Measurements from ENCODE around the gene PLEKHA4.

GRCh38 chr19:48804496-48804895 lies 63.9 kb downstream of the PLEKHA4 start:
- TF ChIP-seq CTCF (IDR thresholded peaks at IDR 0.05) (no peak), POLR2A (IDR thresholded peaks at IDR 0.05) (no peak)

Measured in tibial nerve (tissue), 3 donors.